ENCODE results near the gene CD52.

DNA sequence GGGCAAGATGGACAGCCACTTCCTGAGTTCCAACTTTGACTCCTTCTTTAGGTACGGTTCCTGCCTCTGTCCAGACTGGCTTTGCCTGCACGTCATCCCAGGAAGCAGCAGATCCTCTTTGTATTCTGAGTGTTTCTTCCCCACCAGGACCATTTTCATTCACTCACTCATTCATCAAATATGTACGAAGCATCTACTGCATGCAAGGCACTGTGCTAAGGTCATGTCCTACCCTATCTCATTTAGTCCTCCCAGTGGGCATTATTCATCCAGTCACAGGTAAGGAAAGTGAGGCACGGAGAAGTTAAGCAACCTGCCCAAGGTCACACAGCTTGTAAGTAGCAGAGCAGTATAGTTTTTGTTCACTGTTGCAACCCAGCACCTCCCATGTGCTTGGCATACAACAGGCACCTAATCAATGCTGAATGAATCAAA lies 22.3 kb downstream of the CD52 start:
- TF ChIP-seq POLR2AphosphoS5 (IDR thresholded peaks at IDR 0.05; ENCODE audit: low read depth) = no peak
- TF ChIP-seq, protein P1, sequence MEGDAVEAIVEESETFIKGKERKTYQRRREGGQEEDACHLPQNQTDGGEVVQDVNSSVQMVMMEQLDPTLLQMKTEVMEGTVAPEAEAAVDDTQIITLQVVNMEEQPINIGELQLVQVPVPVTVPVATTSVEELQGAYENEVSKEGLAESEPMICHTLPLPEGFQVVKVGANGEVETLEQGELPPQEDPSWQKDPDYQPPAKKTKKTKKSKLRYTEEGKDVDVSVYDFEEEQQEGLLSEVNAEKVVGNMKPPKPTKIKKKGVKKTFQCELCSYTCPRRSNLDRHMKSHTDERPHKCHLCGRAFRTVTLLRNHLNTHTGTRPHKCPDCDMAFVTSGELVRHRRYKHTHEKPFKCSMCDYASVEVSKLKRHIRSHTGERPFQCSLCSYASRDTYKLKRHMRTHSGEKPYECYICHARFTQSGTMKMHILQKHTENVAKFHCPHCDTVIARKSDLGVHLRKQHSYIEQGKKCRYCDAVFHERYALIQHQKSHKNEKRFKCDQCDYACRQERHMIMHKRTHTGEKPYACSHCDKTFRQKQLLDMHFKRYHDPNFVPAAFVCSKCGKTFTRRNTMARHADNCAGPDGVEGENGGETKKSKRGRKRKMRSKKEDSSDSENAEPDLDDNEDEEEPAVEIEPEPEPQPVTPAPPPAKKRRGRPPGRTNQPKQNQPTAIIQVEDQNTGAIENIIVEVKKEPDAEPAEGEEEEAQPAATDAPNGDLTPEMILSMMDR (IDR thresholded peaks at IDR 0.05; ENCODE audit: insufficient read depth, low read length) = no peak
